Measurements from ENCODE around the gene SYNGAP1.
"Not testable (repeated sequence)": the region's sequence is repeated elsewhere in the genome, so short reads cannot be mapped to it uniquely, and the experiment has no call there.

SYNGAP1 gene

GRCh38 chr6:33440649-33441309 lies 20.9 kb downstream of the SYNGAP1 start:
- no peak for DNase-seq

GRCh38 chr6:33441457-33441856 lies 21.6 kb downstream of the SYNGAP1 start:
- no peak for DNase-seq

- DNase-seq = no peak
These were observed 22.4 kb downstream of the SYNGAP1 start for GRCh38 chr6:33442283-33442682.

- no peak for DNase-seq
These were observed 23.2 kb downstream of the SYNGAP1 start for GRCh38 chr6:33443025-33443424.

- DNase-seq = no peak
These were observed 24.0 kb downstream of the SYNGAP1 start for GRCh38 chr6:33443619-33444504.

GRCh38 chr6:33445119-33445603 lies 25.3 kb downstream of the SYNGAP1 start:
- no peak for DNase-seq

- DNase-seq = no peak
These were observed 26.5 kb downstream of the SYNGAP1 start for GRCh38 chr6:33446356-33446755.

- no peak for DNase-seq
These were observed 30.6 kb downstream of the SYNGAP1 start for GRCh38 chr6:33450434-33450833.

GRCh38 chr6:33451606-33452005 lies 31.7 kb downstream of the SYNGAP1 start:
- no peak for DNase-seq

GRCh38 chr6:33452496-33452895 lies 32.6 kb downstream of the SYNGAP1 start:
- DNase-seq = no peak

- DNase-seq = no peak
These were observed 33.6 kb downstream of the SYNGAP1 start for GRCh38 chr6:33453393-33454008.

- DNase-seq = peak; percentile 87
These were observed 34.4 kb downstream of the SYNGAP1 start, which contains the start of gene ZBTB9 for GRCh38 chr6:33454009-33454946. TSS of gene ZBTB9 (plus strand) at chr6:33454576. CDS start at chr6:33455101, 525 bp downstream.

- DNase-seq = no peak
These were observed 35.2 kb downstream of the SYNGAP1 start for GRCh38 chr6:33455051-33455450.

GRCh38 chr6:33456156-33456555 lies 36.3 kb downstream of the SYNGAP1 start:
- no peak for DNase-seq

- no peak for DNase-seq
These were observed 38.8 kb downstream of the SYNGAP1 start for GRCh38 chr6:33458676-33459075.

- DNase-seq = no peak
These were observed 39.4 kb downstream of the SYNGAP1 start for GRCh38 chr6:33459226-33459625.

- DNase-seq = no peak
These were observed 46.3 kb downstream of the SYNGAP1 start for GRCh38 chr6:33466075-33466735.

GRCh38 chr6:33467091-33467490 lies 47.2 kb downstream of the SYNGAP1 start:
- no peak for DNase-seq

GRCh38 chr6:33469661-33470060 lies 49.8 kb downstream of the SYNGAP1 start:
- no peak for DNase-seq

- DNase-seq = no peak
These were observed 58.0 kb downstream of the SYNGAP1 start for GRCh38 chr6:33477864-33478263.

GRCh38 chr6:33481192-33481591 lies 61.3 kb downstream of the SYNGAP1 start:
- no peak for DNase-seq

GRCh38 chr6:33482620-33483019 lies 62.8 kb downstream of the SYNGAP1 start:
- DNase-seq = not testable (repeated sequence)

All from activated CD4-positive, alpha-beta T cell treated with anti-CD3 and anti-CD28 coated beads for 1 hour (primary cell).